ENCODE results near the gene LTBP1.
A peak's percentile ranks its signal among the peaks of the same experiment; 100 is the strongest.

LTBP1 gene

DNA sequence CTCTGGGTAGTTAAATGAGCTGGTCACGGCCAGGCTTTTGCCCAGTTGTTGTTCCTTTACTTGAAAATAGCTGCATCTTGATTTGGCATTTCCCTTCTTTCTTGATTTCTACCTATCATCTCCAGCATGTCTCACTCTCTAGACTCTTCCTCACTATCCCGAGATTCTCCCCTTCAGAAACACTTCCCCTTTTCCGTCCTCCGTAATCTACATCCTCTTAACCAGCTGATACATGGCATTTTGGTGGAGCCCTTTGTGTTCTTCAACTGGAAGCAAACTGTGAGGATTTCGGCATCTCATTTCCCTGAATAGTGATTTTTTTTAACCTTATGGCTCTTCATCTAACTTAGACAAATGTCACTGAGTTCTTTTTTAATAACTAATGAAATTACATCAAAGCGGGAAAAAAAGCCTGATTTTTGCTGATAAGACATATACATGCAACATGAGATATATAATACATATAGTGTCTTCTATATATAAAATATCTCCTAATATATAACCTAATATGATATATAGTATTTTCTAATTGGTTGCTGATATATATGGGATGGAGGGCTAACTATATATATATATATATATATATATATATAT lies 309.5 kb downstream of the LTBP1 start:
- no peak for DNase-seq (ENCODE audit: low read depth in 2 of 2, low spot score in 1 of 2)

DNA sequence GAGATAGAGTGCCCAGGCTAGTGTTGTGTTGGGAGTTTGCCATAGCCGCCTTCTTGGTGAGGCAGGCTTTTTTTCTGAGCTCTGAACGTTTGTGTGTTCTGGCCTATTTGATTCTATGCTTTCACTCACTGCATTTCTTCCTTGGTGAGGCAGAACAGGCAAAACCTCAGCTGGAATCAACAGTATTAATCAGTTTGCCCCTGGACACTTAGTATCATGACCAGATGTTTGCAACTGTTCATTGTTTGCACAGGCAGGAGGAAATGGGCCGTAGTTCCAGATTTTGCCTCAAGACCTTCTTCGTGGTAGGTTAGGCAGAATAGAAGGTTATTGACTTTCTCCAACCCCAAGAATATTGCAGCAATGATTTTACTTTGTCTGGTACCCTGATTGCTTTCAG lies 311.6 kb downstream of the LTBP1 start:
- no peak for DNase-seq (ENCODE audit: low read depth in 2 of 2, low spot score in 1 of 2)

DNA sequence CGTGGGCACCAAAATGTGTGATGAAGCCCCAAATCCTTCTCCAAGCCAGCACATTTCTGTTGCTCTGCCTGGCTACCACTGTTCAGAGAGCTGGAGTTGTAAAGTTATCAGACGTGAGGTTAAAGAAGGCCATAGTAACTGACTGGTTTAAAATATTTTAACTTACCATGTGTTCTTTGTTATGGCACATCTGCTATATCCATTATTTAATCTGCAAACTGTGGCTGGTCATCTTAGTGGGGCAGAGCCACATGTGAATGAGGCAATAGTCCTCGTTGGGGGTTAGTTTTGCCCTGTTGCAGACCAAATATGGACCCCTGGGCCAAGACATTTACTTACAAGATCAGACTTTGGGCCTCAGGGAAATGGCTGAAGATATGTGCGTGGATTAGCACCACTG lies 315.3 kb downstream of the LTBP1 start:
- DNase-seq (ENCODE audit: low read depth in 2 of 2, low spot score in 1 of 2), result no peak

DNA sequence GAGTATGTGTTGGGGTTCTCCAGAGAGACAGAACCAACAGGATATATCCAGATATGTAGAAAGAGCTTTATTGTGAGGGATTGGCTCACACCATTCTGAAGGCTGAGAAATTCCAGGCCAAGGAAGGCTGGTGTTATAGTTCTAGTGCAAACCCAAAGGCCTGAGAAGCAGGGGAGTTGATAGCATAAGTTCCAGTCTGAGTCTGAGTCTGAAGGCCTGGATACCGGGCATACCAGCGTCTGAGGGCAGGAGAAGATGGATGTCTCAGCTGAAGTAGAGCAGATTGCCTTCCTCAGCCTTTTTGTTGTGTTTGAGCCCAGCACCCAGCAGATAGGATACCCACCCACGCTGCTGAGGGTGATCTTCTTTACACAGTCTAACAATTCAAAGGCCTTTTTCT lies 318.0 kb downstream of the LTBP1 start:
- no peak for DNase-seq (ENCODE audit: low read depth in 2 of 2, low spot score in 1 of 2)

DNA sequence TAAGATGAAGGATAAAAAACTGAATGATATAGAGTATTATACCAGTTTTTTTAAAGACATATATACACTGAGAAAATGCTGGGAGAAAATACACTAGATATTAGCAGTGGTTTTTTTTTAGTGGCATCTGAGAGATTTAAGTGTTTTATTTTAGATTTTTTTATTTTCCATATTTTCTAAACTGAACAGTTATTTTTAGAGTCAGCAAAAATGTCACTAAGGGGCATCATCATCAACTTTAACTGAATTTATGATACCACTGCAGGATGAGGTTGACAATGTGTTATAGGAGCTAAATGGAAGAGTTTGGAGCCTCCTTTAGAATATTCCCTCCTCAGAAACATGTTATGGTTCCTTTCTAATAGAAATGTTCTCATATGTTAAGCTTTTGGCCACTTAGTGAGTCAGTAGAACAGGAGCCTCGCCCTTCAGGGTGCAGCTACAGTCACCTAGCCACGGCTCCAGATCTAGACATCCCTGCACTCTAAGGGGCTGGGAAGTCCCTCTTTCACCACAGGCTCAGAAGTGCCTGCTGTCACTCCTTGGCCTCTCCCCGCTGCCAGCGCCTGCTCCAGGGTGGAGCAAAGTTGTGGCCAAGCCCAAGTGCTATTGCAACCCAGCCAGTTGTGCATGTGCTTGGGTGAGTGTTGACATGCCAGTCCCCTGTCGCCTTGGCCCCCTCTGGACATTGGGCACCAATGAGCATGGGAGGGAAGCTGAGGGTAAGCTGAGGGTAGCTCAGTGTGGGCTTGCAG lies 319.0 kb downstream of the LTBP1 start:
- DNase-seq (ENCODE audit: low read depth in 2 of 2, low spot score in 1 of 2), result no peak

DNA sequence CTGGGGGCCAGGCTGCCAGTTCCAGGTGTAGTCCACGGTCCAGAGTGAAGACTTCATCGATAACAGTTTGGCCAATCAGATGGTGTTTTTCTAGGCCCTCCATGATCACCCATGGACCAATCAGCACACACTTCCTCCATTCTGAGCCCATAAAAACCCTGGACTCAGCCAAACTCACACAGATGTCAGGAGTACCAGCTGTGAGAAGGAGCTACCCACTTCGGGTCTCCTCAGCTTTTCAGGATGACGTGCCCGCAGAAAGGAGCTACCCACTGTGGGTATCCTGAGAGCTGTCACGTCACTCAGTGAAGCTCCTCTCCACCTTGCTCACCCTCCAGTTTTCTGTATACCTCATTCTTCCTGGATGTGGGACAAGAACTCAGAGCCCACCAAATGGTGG lies 319.7 kb downstream of the LTBP1 start:
- DNase-seq (ENCODE audit: low read depth in 2 of 2, low spot score in 1 of 2), result no peak

DNA sequence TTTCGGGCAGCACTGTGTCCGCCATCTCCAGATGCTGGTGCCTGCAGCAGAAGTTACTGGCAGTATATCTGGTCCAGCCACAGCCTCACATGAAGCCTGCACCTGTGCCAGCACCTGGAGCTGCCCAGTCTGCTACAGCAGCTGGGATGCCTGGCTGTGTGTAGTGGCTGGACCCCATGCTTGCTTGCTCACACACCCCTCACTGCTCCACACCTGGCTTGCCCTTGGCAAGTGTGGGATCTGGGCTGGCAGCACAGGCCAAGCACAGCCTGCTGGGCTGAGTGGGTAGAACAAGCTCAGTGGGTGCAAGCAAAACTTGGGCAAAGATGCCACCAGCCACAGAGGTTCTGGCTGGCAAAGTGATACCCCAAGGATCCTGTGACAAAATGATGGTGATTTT lies 320.3 kb downstream of the LTBP1 start:
- no peak for DNase-seq (ENCODE audit: low read depth in 2 of 2, low spot score in 1 of 2)

DNA sequence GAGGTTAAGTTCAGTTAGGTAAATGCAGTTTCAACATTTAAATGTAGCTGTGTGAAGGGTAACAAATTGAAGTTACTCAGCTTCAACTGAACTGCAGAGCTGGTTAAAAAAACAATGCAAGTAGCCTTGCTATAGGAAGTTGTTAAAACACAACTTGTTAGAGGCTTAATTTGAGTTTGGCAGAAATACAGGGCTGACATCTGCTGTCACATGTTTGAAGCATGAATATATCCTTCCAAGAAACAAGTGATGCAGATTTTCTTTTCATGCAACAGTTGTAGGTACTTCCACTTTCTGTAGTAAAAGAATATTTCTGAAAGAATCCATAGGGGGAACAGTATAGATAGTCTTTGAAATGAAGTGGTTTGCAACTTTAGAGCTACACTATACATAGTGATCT lies 321.0 kb downstream of the LTBP1 start:
- DNase-seq (ENCODE audit: low read depth in 2 of 2, low spot score in 1 of 2), result no peak

DNA sequence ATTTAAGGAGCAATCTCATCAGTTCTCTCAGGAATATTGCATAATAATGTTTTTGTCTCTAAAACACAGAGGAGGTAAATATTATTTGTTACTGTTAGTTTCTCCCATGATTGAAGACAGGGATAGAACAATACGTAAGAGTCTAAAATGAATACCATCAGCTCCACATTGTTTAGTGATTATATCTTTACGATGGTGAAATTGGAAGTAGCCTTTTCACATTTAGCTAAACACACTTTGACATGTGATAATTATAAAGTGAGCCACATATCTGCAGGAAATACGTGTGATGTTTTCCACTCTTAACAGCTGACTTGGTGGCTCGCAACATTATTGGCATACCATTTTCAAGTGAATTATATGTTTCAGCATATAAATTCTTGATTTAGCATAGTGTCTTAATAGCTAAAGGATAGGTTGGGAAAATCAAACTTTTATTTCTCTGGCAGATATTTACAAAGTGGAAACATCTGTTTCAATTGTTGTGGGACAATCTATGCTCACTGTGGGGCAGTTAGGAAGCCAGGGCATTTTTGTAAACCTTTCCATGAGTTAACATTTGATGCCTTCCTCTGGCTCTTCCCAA lies 321.6 kb downstream of the LTBP1 start:
- no peak for DNase-seq (ENCODE audit: low read depth in 2 of 2, low spot score in 1 of 2)

DNA sequence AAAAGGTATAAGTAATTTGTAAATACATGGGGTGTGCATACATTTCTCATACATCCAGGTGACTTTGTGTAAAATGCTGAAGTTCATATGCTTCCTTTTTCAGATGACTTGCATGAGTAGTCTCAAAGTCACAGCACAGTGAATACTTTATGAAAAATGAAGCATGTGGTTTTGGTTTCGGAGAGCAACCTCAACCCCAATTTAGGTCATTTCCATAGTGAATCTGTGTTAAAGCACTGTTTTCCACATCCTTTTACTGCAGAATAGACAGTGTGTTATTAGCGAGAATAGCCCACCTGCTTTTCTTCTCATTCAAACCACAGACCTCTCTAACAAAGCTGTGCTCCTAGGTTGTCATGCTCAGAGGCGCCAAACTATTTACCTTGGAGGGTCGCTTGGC lies 325.2 kb downstream of the LTBP1 start:
- no peak for DNase-seq (ENCODE audit: low read depth in 2 of 2, low spot score in 1 of 2)

DNA sequence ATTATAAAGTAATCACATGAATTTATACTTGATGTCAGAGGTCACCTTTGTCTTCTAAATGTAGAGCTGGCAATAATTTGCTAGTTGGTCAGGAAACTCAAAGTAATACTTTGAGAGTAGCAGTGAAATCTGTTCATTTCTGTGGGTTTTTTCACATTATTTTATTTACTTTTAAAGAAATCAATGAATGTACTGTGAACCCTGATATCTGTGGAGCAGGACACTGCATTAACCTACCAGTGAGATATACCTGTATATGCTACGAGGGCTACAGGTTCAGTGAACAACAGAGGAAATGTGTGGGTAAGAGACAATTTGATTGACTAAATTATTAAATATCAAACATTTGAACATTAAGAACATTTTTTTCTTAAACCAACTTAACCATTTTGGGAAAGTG lies 326.7 kb downstream of the LTBP1 start:
- DNase-seq (ENCODE audit: low read depth in 2 of 2, low spot score in 1 of 2), result no peak

DNA sequence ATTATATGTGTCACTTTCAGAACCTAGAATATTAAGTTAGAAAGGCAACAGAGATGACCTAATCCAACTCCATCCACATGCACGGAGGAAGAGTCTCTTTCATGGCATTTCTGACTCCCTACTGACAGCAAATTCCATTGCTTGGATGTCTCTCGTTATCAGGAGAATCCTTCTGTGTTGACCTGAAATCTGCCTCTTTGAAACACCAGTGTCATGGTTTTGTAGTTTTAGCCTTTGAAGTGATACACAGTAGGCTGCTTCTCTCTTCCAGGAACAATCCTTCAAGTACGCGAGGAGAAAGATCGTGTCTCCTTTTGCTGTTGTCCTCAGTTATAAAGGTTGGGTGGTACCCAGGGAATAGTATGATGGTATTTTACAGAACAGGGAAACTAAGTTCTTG lies 327.8 kb downstream of the LTBP1 start:
- no peak for DNase-seq (ENCODE audit: low read depth in 2 of 2, low spot score in 1 of 2)

DNA sequence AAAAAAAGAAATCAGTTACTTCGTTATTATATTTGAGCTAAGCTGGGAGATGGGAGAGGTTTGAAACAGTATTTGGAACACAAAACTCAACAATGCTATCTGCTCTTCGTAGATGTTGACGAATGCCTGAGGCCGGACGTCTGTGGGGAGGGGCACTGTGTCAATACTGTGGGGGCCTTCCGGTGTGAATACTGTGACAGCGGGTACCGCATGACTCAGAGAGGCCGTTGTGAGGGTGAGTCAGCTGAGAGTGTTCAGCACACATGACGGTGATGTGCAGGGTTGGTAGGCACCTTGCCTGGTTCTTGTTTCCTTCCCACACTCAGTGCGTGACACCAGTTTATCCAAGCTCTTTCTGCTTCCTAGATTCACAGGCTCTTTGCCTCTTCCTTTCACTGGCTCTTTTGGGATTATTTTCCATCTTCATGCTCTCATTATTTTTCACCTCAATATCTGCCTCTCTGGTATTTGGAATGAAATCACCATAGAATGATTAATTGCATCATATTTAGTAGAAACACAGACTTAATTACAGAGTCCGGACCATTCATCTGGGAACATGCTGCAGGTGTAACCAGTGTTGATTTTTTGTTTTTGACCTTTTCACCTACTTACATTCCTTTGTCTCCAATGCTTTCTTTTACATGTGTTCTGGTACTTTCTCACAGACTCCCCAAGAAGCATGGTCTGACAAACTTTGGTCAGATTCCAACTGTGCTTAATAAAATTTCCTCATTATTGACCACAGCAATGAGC lies 329.1 kb downstream of the LTBP1 start:
- peak in 1 of 2 donors; percentile 26 for DNase-seq (ENCODE audit: low read depth in 2 of 2, low spot score in 1 of 2)

DNA sequence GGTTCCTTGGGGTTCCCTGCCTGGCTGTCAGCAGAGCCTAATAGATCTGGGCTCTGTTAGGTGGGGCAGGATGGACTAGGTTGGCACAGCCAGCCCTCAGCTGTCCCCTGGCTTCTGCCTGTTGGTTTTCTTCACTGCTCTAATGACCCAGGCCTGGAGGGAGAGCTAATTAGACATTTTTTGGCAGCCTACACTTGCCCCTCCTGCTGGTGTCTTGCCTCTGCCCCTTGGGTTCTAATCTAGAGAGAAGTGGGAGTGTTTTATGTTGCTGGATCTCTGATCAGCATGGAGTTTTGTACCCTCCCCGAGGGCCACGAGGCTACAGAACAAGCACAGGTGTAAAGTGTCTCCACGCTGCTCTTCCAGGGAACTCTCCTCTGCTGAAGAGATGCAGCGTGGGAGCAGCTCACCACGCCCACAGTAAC lies 330.3 kb downstream of the LTBP1 start:
- no peak for DNase-seq (ENCODE audit: low read depth in 2 of 2, low spot score in 1 of 2)

DNA sequence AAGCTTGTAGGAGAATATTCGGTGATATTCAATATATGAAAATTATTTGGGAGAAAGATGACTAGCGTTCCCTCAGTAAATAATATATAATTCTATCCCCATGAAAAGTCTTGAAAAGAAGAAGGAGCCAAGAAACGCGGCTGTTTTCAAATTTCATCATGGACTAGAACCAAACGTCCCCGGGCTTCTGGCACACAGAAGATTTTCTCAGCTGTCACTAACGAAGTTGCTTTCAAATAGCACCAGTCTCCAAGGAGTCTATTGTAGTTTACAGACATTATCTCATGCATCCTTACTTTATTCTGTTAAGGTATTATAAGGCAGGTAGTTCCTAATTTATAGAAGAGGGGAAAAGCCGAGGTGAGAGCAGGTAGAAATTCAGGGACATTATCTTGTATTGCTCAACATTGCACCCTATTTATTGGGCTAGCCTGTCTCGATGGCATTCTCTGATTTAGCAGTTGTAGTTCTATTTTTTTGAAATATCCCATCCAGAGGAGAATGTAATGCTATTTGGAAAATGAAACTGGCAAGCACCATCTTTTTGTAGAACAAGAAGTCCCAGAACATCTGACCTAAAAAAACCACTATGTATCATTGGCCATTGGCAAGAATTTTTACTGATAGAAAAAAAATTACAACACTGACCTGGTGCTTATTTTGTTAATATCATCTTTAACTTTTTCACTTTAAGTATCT lies 331.6 kb downstream of the LTBP1 start:
- no peak for DNase-seq (ENCODE audit: low read depth in 2 of 2, low spot score in 1 of 2)

DNA sequence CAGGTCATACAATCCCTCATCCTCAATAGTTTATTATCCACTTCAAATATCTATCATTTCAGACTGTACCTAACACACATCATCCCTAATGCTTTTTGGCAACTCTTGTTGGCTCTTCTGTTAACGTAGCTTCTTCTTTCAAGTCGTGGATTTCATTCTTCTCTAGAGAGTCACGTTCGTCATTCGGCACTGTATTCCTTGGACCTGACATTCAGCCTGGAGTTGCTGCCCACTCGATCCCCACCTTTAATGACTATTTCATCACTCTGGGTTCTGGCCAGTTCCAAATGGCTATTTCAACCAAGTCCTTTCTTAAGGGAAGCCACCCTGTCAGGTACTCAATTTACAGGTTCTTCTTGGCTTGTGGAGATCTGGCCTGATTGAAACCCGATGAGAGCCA lies 337.5 kb downstream of the LTBP1 start:
- no peak for DNase-seq (ENCODE audit: low read depth in 2 of 2, low spot score in 1 of 2)

DNA sequence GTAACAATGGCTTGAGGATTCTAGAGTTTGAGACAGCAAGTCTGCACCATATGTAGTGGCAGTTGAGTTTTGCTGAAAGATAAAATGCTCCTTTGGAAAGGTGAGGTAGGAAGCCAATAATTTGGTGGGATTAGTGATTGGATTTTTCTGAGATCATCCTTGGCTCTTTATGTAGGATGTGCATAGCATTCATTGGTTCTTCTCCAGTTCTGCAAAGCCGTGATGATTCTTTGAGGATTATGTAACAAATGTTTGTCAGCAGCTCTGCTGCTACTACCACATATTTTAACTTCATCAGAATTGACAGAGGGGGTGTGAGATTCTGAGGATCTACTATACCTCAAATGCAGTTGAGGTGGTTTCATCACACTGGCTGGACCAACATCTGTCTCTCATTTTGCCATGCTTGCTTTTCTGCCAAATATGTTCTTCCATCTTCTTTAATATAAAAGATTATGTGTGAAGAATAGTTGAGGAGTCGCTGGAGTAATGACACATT lies 340.8 kb downstream of the LTBP1 start:
- DNase-seq (ENCODE audit: low read depth in 2 of 2, low spot score in 1 of 2), result no peak

DNA sequence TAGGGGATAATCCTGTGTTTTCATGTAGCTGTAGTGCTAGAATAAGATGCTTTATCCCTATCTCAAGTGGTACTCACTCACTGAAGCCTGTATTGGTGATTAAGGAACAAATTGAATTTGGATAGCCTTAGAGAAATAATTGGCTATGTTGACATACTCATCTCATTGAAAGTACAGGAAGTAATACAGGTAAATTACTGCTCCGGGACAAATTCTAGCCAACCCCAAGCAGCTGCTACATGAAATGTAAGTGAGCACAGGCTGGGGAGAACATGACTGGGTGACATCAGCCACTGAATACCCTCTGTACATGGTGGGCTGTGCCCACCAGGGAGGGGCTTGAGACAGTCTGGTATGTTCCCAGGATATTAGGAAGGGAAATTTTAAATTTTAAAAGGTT lies 341.3 kb downstream of the LTBP1 start:
- no peak for DNase-seq (ENCODE audit: low read depth in 2 of 2, low spot score in 1 of 2)

DNA sequence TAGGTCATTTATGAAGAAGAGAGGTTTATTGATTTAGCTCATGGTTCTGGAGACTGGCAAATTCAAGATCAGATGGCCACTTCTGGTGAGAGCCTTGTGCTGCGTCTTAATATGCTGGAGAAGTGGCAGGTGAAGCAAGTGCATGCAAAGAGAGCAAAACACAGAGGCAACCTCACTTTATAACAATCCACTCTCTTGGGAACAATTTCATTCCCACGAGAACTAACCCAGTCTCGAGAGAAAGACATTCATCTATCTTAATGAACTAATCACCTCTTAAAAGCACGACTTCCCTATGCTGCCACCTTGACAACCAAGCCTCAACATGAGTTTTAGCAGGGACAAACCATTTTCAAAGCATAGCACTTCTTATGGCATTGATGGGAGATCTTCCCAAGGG lies 343.2 kb downstream of the LTBP1 start:
- DNase-seq (ENCODE audit: low read depth in 2 of 2, low spot score in 1 of 2), result no peak

DNA sequence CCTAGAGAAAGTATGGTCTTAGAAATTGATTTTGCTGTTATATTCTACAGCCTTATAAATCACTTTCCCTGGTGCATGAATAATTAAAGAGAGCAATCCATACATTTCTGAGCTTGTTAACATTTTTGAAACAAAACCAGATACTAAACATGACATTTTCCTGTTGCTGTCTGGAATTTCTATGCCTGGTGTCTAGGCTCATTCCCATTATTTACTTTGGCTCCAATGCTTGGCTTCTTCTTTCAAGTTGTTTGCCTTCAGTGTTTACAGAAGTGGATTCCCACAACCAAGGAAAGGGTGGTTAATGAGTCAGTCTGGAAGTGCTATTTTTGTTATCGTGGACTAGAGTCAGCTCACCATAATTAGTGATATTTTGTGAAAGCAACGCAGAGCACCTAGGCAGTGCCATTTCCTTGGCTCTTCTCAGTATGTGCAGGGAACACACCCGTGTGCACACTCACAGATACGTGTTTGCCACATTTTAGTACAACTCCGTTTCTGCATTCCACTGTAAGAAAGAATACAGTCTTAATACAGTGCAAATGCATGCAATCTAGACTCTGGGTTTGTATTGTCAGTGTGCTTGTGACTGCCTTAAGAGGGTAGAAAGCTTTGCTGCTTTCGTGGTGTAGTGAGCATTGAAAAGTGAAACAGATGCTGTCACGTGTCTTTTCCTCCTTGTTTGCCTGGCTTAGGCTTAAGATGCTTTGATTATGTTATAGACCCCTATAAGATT lies 344.7 kb downstream of the LTBP1 start:
- no peak for DNase-seq (ENCODE audit: low read depth in 2 of 2, low spot score in 1 of 2)

DNA sequence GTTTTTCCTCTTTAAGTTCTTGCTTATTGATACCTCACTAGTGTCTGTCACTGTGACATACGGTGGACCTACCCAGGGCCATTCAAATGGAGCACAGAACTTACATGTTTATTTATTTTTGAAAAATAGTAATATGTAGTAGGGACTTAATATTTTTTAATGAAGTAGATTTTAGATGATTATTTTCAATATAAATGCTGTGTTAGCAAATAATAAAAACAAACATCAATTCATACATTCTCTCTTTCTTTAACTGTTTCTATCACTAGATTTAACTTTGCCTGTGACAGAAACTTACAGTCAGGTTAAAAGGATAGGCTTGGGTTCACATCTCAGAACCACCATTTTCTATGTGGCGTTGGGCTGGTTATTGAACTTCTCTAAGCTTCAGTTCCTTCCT lies 345.3 kb downstream of the LTBP1 start:
- DNase-seq (ENCODE audit: low read depth in 2 of 2, low spot score in 1 of 2), result no peak
